HCT116 (cell line): ENCODE measurements around the gene PAGR1. TPM values are rescaled to one million over a fixed set of nuclear protein-coding genes. Genes with fewer than 3 reads are reported as not detected.

Source experiments
- ATAC-seq: fragments of 200-7000 bp; cut with Tn5 transposase; 2 replicates; pipeline ENCODE4 v1.9.1; 2020; ENCODE audit warnings: mild to moderate bottlenecking, moderate library complexity
- BruUV-seq: library from RNA; stranded (reverse); fragments of 400-500 nt; replicated peaks from 2 replicates; lab custom pipeline; 2021; lab: Mats Ljungman, UMichigan
- CTCF ChIA-PET: fragments of 300-600 bp; sonication (Branson Sonifier 250); formaldehyde crosslinking; loops from one replicate; lab custom pipeline; 2021; ENCODE audit warnings: antibody characterized with exemption; lab: Charles Lee
- POLR2A ChIA-PET: fragments of 300-600, 350-600 bp; sonication (Branson Sonifier 250); formaldehyde crosslinking; loops from one replicate; lab custom pipeline; 2021; ENCODE audit warnings: antibody characterized with exemption; lab: Charles Lee
- RAD21 ChIA-PET, 2 experiments: fragments of 300-600 bp; sonication (Branson Sonifier 250); formaldehyde crosslinking; loops; one replicate each; lab custom pipeline; 2023; ENCODE audit warnings: low total read pairs in 2 of 2; ENCODE audit not compliant: uncharacterized antibody in 2 of 2, unreplicated experiment in 2 of 2, low non-redundant PET in 1 of 2; lab: Charles Lee
- DNase-seq: peaks from one replicate; pipeline ENCODE4 v3.0.0-alpha.2; 2010; ENCODE audit warnings: low read depth, low spot score
- H2AFZ ChIP-seq: fragments of 200-600 bp; shearing (Covaris generic), sonication (generic); 2 replicates; pipeline ENCODE4 v1.6.1; 2017; ENCODE audit warnings: low read depth, mixed run types, mixed read lengths, antibody characterized with exemption, low read length; ENCODE audit not compliant: poor library complexity, severe bottlenecking
- H3K27ac ChIP-seq: 2 replicates; pipeline ENCODE4 v1.5.1; 2012; ENCODE audit warnings: low read depth, low read length
- H3K27me3 ChIP-seq: fragments of 200-600 bp; sonication (generic); 2 replicates; pipeline ENCODE4 v1.6.1; 2016; ENCODE audit warnings: mixed run types, low read length, mixed read lengths; ENCODE audit not compliant: insufficient read depth
- H3K36me3 ChIP-seq, 2 experiments: fragments of 200-500 bp in 1 of 2; fragments of 200-600 bp in 1 of 2; sonication (Bioruptor generic) in 1 of 2; sonication (generic) in 1 of 2; 2 replicates each; pipeline versions ENCODE4 v1.5.1 to v1.6.1; 2014 to 2016; ENCODE audit warnings: low read length in 2 of 2, inconsistent platforms in 1 of 2, mixed read lengths in 1 of 2, mixed run types in 1 of 2; ENCODE audit not compliant: insufficient read depth in 2 of 2, control insufficient read depth in 1 of 2
- H3K4me1 ChIP-seq, 2 experiments: fragments of 200-600 bp in 1 of 2; sonication (generic) in 1 of 2; 2 replicates each; pipeline versions ENCODE4 v1.5.1 to v1.6.1; 2012 to 2017; ENCODE audit warnings: low read length in 2 of 2, inconsistent platforms in 1 of 2, mild to moderate bottlenecking in 1 of 2, mixed read lengths in 1 of 2, mixed run types in 1 of 2, moderate library complexity in 1 of 2; ENCODE audit not compliant: insufficient read depth in 2 of 2, control insufficient read depth in 1 of 2
- H3K4me2 ChIP-seq: fragments of 200-600 bp; sonication (generic); 2 replicates; pipeline ENCODE4 v1.6.1; 2017; ENCODE audit warnings: mixed run types, low read length, mixed read lengths
- H3K4me3 ChIP-seq, 2 experiments: fragments of 200-600 bp in 1 of 2; sonication (generic) in 1 of 2; replicated peaks in 1 of 2; 2 replicates each; pipeline ENCODE4 v1.5.1; 2011 to 2016; ENCODE audit warnings: low read length in 2 of 2, control low read depth in 1 of 2, low read depth in 1 of 2, mild to moderate bottlenecking in 1 of 2, mixed read lengths in 1 of 2, mixed run types in 1 of 2
- H3K79me2 ChIP-seq: fragments of 200-600 bp; sonication (generic); 2 replicates; pipeline ENCODE4 v1.6.1; 2017; ENCODE audit warnings: mild to moderate bottlenecking, mixed run types, low read length, moderate library complexity, mixed read lengths; ENCODE audit not compliant: insufficient read depth
- H3K9ac ChIP-seq: fragments of 200-600 bp; sonication (generic); 2 replicates; pipeline ENCODE4 v1.6.1; 2016; ENCODE audit warnings: low read length, mixed read lengths
- H3K9me2 ChIP-seq: fragments of 200-600 bp; sonication (generic), shearing (Covaris generic); 2 replicates; pipeline ENCODE4 v1.6.1; 2017; ENCODE audit warnings: mixed run types, mild to moderate bottlenecking, moderate library complexity; ENCODE audit not compliant: insufficient read depth
- H3K9me3 ChIP-seq, 2 experiments: fragments of 200-500 bp in 1 of 2; fragments of 200-600 bp in 1 of 2; sonication (Bioruptor generic) in 1 of 2; sonication (generic) in 1 of 2; 2 replicates each; pipeline ENCODE4 v1.6.1; 2014 to 2017; ENCODE audit warnings: low read length in 2 of 2, mixed read lengths in 2 of 2, inconsistent platforms in 1 of 2, low read depth in 1 of 2, mild to moderate bottlenecking in 1 of 2, mixed run types in 1 of 2, moderate library complexity in 1 of 2; ENCODE audit not compliant: control insufficient read depth in 1 of 2, insufficient read depth in 1 of 2
- H4K20me1 ChIP-seq: fragments of 200-600 bp; sonication (generic), shearing (Covaris generic); 2 replicates; pipeline ENCODE4 v1.6.1; 2017; ENCODE audit warnings: mixed run types, mild to moderate bottlenecking, moderate library complexity; ENCODE audit not compliant: insufficient read depth
- ATF3 ChIP-seq: IDR thresholded peaks from 2 replicates; pipeline ENCODE4 v1.6.1; 2012
- CBX3 ChIP-seq: IDR thresholded peaks from 2 replicates; pipeline ENCODE4 v1.6.1; 2012; ENCODE audit warnings: low read depth
- CEBPB ChIP-seq: IDR thresholded peaks from 2 replicates; pipeline ENCODE4 v1.6.1; 2012; ENCODE audit warnings: low read depth
- CTCF ChIP-seq, 3 experiments: fragments of 200-600 bp in 1 of 3; sonication (generic) in 1 of 3; IDR thresholded peaks in 2 of 3; conservative IDR thresholded peaks in 1 of 3; 2 replicates each; pipeline ENCODE4 v1.5.1; 2012 to 2017; ENCODE audit warnings: low read depth in 2 of 3, low read length in 2 of 3, antibody characterized with exemption in 1 of 3, borderline replicate concordance in 1 of 3, control low read depth in 1 of 3, mild to moderate bottlenecking in 1 of 3, mixed read lengths in 1 of 3, mixed run types in 1 of 3, moderate library complexity in 1 of 3; ENCODE audit not compliant: insufficient read depth in 1 of 3
- EGR1 ChIP-seq: IDR thresholded peaks from 2 replicates; pipeline ENCODE4 v1.6.1; 2012; ENCODE audit warnings: low read depth
- ELF1 ChIP-seq: IDR thresholded peaks from 2 replicates; pipeline ENCODE4 v1.6.1; 2012; ENCODE audit warnings: low read depth, borderline replicate concordance
- EZH2 ChIP-seq: fragments of 200-600 bp; sonication (generic); IDR thresholded peaks from 2 replicates; pipeline ENCODE4 v1.6.1; 2017; ENCODE audit warnings: antibody characterized with exemption, mixed run types
- FOSL1 ChIP-seq: IDR thresholded peaks from 2 replicates; pipeline ENCODE4 v1.6.1; 2012; ENCODE audit warnings: low read depth
- JUND ChIP-seq: IDR thresholded peaks from 2 replicates; pipeline ENCODE4 v1.6.1; 2012
- POLR2A ChIP-seq: IDR thresholded peaks from 2 replicates; pipeline ENCODE4 v1.7.0; 2011; ENCODE audit warnings: borderline replicate concordance; ENCODE audit not compliant: insufficient read depth, insufficient read length; ENCODE audit errors: extremely low read depth
- POLR2AphosphoS5 ChIP-seq: IDR thresholded peaks from 2 replicates; pipeline ENCODE4 v1.6.1; 2011; ENCODE audit warnings: mild to moderate bottlenecking, low read depth, low read length, moderate library complexity
- RAD21 ChIP-seq: IDR thresholded peaks from 2 replicates; pipeline ENCODE4 v1.6.1; 2012; ENCODE audit warnings: low read depth, mild to moderate bottlenecking
- REST ChIP-seq: IDR thresholded peaks from 2 replicates; pipeline ENCODE4 v1.6.1; 2012; ENCODE audit warnings: low read depth
- SP1 ChIP-seq: IDR thresholded peaks from 2 replicates; pipeline ENCODE4 v1.6.1; 2012; ENCODE audit warnings: low read depth
- SRF ChIP-seq: IDR thresholded peaks from 2 replicates; pipeline ENCODE4 v1.6.1; 2012; ENCODE audit warnings: low read depth
- TCF7L2 ChIP-seq: IDR thresholded peaks from 2 replicates; pipeline ENCODE4 v1.7.0; 2011; ENCODE audit warnings: borderline replicate concordance, inconsistent platforms; ENCODE audit not compliant: insufficient read depth, insufficient read length; ENCODE audit errors: extremely low read depth
- YY1 ChIP-seq: IDR thresholded peaks from 2 replicates; pipeline ENCODE4 v1.6.1; 2011; ENCODE audit warnings: low read length, low read depth, moderate library complexity, mild to moderate bottlenecking; ENCODE audit not compliant: insufficient replicate concordance; ENCODE audit errors: extremely low read depth
- ZNF274 ChIP-seq: fragments of 200-500 bp; sonication (Bioruptor generic); IDR thresholded peaks from 2 replicates; pipeline ENCODE4 v1.6.1; 2014; ENCODE audit warnings: mild to moderate bottlenecking, low read depth, low read length, inconsistent platforms
- intact Hi-C: fragments of 100-400 bp; cut with micrococcal nuclease; formaldehyde crosslinking; loops from 2 replicates; pipeline ENCODE4 v1.10.0; 2022
- total RNA-seq: library from RNA; stranded (reverse); gene quantifications from one replicate; pipeline ENCODE4 v1.2.1, GENCODE V29; 2021; ENCODE audit not compliant: unreplicated experiment
- TF ChIP-seq, protein P1 (sequence below): IDR thresholded peaks from 2 replicates; pipeline ENCODE4 v1.6.1; 2012

The PAGR1 gene
- total RNA-seq, 1 experiment from 2014 or later = 28.9 TPM

DNA sequence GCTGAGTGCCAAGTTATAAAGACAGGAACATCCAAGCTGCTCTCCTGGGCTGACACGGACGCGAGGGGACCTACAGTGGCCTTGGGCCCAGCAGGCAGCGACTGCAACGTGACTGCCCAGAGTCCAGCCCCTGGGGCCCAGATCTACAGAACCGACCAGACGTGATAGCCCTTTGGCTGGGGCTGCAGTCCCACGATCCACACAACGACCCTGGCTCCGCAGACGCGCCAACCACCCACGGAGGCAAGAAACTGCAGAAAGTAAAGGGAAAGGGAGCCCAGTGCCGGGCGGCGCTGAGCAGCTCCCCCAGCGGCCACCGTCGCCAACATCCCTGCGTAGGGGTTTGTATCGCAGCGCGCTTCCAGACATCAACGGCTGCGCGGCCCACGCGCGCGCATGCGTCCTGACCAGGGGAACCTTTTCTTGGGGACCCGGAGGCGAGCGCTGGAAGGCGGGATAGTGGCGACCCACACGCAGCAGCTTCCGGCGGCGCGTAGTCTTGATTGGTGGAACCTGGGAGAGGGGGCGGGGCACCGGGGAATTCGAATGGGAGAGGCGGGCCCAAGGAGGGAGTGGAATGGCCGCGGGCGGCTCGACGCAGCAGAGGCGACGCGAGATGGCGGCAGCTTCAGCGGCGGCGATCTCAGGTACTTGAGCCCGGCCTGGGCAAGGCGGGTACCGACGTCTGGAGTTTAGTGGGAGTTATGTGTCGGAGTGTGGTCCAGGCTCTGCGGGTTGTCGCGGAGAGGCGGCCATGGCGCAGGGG lies 25.6 kb upstream of the PAGR1 start, which contains the start of gene KIF22:
Gene KIF22, plus strand, starts transcription at position 569 of the 766 bp plus-strand sequence. Its CDS starts 9 bp downstream, at position 578.
- Histone ChIP-seq H2AFZ (no peak within 1 kb of the TSS), H3K9me2 (no peaks in the 10 kb centered on the region), H3K4me3 (peak within 1 kb of the TSS; percentile 90 to 99), H3K9ac (peak within 1 kb of the TSS; percentile 99), H3K4me1 (peaks cover 13 to 21% of the 10 kb centered on the region in 2 experiments), H3K79me2 (peaks cover 48% of the 10 kb centered on the region), H3K27me3 (no peaks in the 10 kb centered on the region), H4K20me1 (no peaks in the 10 kb centered on the region), H3K4me2 (peak within 1 kb of the TSS; percentile 91), H3K9me3 (no peaks in the 10 kb centered on the region), H3K27ac (peak within 1 kb of the TSS; percentile 80), H3K36me3 (peaks cover 0 to 8% of the 10 kb centered on the region in 2 experiments; a peak in 1 of 4 replicates)
- intact Hi-C loops = loop anchor here (2.0 kb wide), 1 partner anchor 14 kb away; no protein-coding TSS in a partner anchor
- POLR2A ChIA-PET = interaction anchor here (0.8 to 2.1 kb wide), 10 partner anchors 8 to 30 kb away, joined by 3 to 10 read pairs (median 4); partner anchors contain the start of genes MVP and PAGR1
- TSS peak; percentile 99 for BruUV-seq
- ATAC-seq (peak; percentile 95), DNase-seq (peak; percentile 96)
- RAD21 ChIA-PET = interaction anchor here (1.3 to 1.6 kb wide), 2 partner anchors 14 to 90 kb away, joined by 3 read pairs; no protein-coding TSS in a partner anchor
- CTCF ChIA-PET = interaction anchor here (0.5 to 1.6 kb wide), 11 partner anchors 10 to 90 kb away, joined by 3 to 14 read pairs (median 4); partner anchors contain the start of gene PAGR1
- peak; percentile 77 for TF ChIP-seq POLR2A
- TF ChIP-seq CEBPB = no peak
- peak; percentile 13 to 66 (median 62); a peak in 5 of 6 replicates for TF ChIP-seq CTCF (IDR thresholded peaks at IDR 0.05 in 2 of 3, conservative IDR thresholded peaks at IDR 0.05 in 1 of 3; ENCODE audit: borderline replicate concordance in 1 of 3, insufficient read depth in 1 of 3, low read depth in 2 of 3, low read length in 2 of 3)
- no peak for TF ChIP-seq EZH2
- TF ChIP-seq YY1 = peak; percentile 90
- TF ChIP-seq, protein P1, sequence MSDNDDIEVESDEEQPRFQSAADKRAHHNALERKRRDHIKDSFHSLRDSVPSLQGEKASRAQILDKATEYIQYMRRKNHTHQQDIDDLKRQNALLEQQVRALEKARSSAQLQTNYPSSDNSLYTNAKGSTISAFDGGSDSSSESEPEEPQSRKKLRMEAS = peak; percentile 88
- peak; percentile 91 for TF ChIP-seq SP1
- TF ChIP-seq ELF1 = no peak
- TF ChIP-seq ZNF274 = no peak
- 0 out of 2 replicates have a peak, but pooled peaks have one; percentile 14 for TF ChIP-seq RAD21
- TF ChIP-seq REST = no peak
- peak; percentile 80 for TF ChIP-seq POLR2AphosphoS5
- no peak for TF ChIP-seq JUND
- peak; percentile 38 for TF ChIP-seq TCF7L2
- TF ChIP-seq EGR1 = peak; percentile 89
- TF ChIP-seq CBX3 = peak; percentile 23; the same call in 1 of the 2 replicates
- no peak for TF ChIP-seq ATF3
- TF ChIP-seq SRF = no peak; the same call in 1 of the 2 replicates
- TF ChIP-seq FOSL1 = no peak
